RKO (cell line): Measurements from ENCODE around the gene CES1.
A peak's percentile ranks its signal among the peaks of the same experiment; 100 is the strongest.
"Not testable (repeated sequence)": the region's sequence is repeated elsewhere in the genome, so short reads cannot be mapped to it uniquely, and the experiment has no call there.

Experiments used
- DNase-seq: peaks from one replicate; pipeline ENCODE4 v3.0.0-alpha.2; 2016; ENCODE audit warnings: low spot score

CES1 gene

GRCh38 chr16:55790240-55790639 lies 42.7 kb downstream of the CES1 start:
- DNase-seq: not testable (repeated sequence)

- not testable (repeated sequence) for DNase-seq
Observed at GRCh38 chr16:55782793-55783091, 50.2 kb downstream of the CES1 start.

- DNase-seq: not testable (repeated sequence)
Observed at GRCh38 chr16:55782091-55782792, 50.7 kb downstream of the CES1 start.

- not testable (repeated sequence) for DNase-seq
Observed at GRCh38 chr16:55781456-55781855, 51.4 kb downstream of the CES1 start.

GRCh38 chr16:55780095-55780407 lies 52.8 kb downstream of the CES1 start:
- not testable (repeated sequence) for DNase-seq

GRCh38 chr16:55779402-55780094 lies 53.3 kb downstream of the CES1 start:
- no peak for DNase-seq

- DNase-seq: no peak
Observed at GRCh38 chr16:55778757-55779156, 54.1 kb downstream of the CES1 start.

- no peak for DNase-seq
Observed at GRCh38 chr16:55775857-55776256, 57.0 kb downstream of the CES1 start.

GRCh38 chr16:55773859-55774549 lies 58.9 kb downstream of the CES1 start:
- DNase-seq: no peak

GRCh38 chr16:55765161-55765560 lies 67.7 kb downstream of the CES1 start:
- DNase-seq: no peak

- DNase-seq: no peak
Observed at GRCh38 chr16:55760310-55761001, 72.4 kb downstream of the CES1 start.

- not testable (repeated sequence) for DNase-seq
Observed at GRCh38 chr16:55759965-55760309, 73.0 kb downstream of the CES1 start.

GRCh38 chr16:55757595-55758527 lies 75.0 kb downstream of the CES1 start:
- not testable (repeated sequence) for DNase-seq

- no peak for DNase-seq
Observed at GRCh38 chr16:55756963-55757362, 75.9 kb downstream of the CES1 start.

- DNase-seq: no peak
Observed at GRCh38 chr16:55754056-55754455, 78.8 kb downstream of the CES1 start.

- peak; percentile 69 for DNase-seq
Observed at GRCh38 chr16:55753145-55753631, 79.7 kb downstream of the CES1 start.
